Endodermal cell (in vitro differentiated cells): ENCODE results near the gene FGA. TPM values are rescaled to one million over a fixed set of nuclear protein-coding genes. Genes with fewer than 3 reads are reported as not detected.

Experiments used
- DNase-seq: peaks from one replicate; pipeline ENCODE4 v3.0.0-alpha.2; 2017
- H3K27ac ChIP-seq: 2 replicates; pipeline ENCODE4 v1.5.1; 2013; ENCODE audit warnings: mild to moderate bottlenecking, low read depth, low read length, moderate library complexity
- H3K27me3 ChIP-seq: 2 replicates; pipeline ENCODE4 v1.6.1; 2013; ENCODE audit warnings: mild to moderate bottlenecking, low read length, moderate library complexity; ENCODE audit not compliant: insufficient read depth, control insufficient read depth, poor library complexity, severe bottlenecking
- H3K36me3 ChIP-seq: 2 replicates; pipeline ENCODE4 v1.7.0; 2013; ENCODE audit warnings: mild to moderate bottlenecking, low read length, moderate library complexity; ENCODE audit not compliant: control insufficient read depth, insufficient read depth
- H3K4me1 ChIP-seq: one replicate; pipeline ENCODE4 v1.7.0; 2013; ENCODE audit warnings: low read length; ENCODE audit not compliant: control insufficient read depth, insufficient read depth
- H3K4me3 ChIP-seq: 2 replicates; pipeline ENCODE4 v1.5.1; 2013; ENCODE audit warnings: mild to moderate bottlenecking, low read length, moderate library complexity
- H3K9ac ChIP-seq: 2 replicates; pipeline ENCODE4 v1.6.1; 2013; ENCODE audit warnings: mild to moderate bottlenecking, low read length, moderate library complexity; ENCODE audit not compliant: poor library complexity, severe bottlenecking; ENCODE audit errors: extremely low read depth
- H3K9me3 ChIP-seq: 2 replicates; pipeline ENCODE4 v1.6.1; 2013; ENCODE audit warnings: mild to moderate bottlenecking, low read length, moderate library complexity; ENCODE audit not compliant: control insufficient read depth
- H3K27ac Mint-ChIP-seq: 2 replicates; pipeline ENCODE4 v1.8.0; 2020; ENCODE audit warnings: mixed read lengths
- H3K27me3 Mint-ChIP-seq: 2 replicates; pipeline ENCODE4 v1.8.0; 2021; ENCODE audit warnings: mild to moderate bottlenecking, mixed read lengths; ENCODE audit not compliant: insufficient read depth
- H3K36me3 Mint-ChIP-seq: 2 replicates; pipeline ENCODE4 v1.8.0; 2020; ENCODE audit warnings: low read depth, mixed read lengths
- H3K4me1 Mint-ChIP-seq: 2 replicates; pipeline ENCODE4 v1.8.0; 2020; ENCODE audit warnings: mixed read lengths
- H3K4me3 Mint-ChIP-seq: 2 replicates; pipeline ENCODE4 v1.8.0; 2020; ENCODE audit warnings: mild to moderate bottlenecking, moderate library complexity, mixed read lengths
- H3K9me3 Mint-ChIP-seq: 2 replicates; pipeline ENCODE4 v1.8.0; 2020; ENCODE audit warnings: mild to moderate bottlenecking, mixed read lengths
- CTCF ChIP-seq: fragments of 200-600 bp; sonication (generic); conservative IDR thresholded peaks from 2 replicates; pipeline ENCODE4 v1.5.0; 2021; ENCODE audit warnings: antibody characterized with exemption, mild to moderate bottlenecking
- WGBS, 2 experiments: methylation state at CpG; one replicate each; pipeline versions ENCODE4 v1.1.5 to v1.1.7; 2013; ENCODE audit warnings: missing lambda C conversion rate in 2 of 2, mixed read lengths in 1 of 2; ENCODE audit not compliant: insufficient coverage in 1 of 2, insufficient read length in 1 of 2; 5-methylcytosine and 5-hydroxymethylcytosine counted together
- total RNA-seq, 2 donors: library from RNA; stranded (reverse); fragmentation: NEBNext Ultra II Directional in 1 of 2; extraction: Animal tissue kit (Norgen Biotek cat#: 25700) in 1 of 2; gene quantifications; 2 replicates in 1 of 2; 3 replicates in 1 of 2; pipeline ENCODE4 v1.2.1, GENCODE V29; 2021

Gene FGA
- total RNA-seq, 2 donors from 2014 or later, result 3.1 to 3.7 TPM

DNA sequence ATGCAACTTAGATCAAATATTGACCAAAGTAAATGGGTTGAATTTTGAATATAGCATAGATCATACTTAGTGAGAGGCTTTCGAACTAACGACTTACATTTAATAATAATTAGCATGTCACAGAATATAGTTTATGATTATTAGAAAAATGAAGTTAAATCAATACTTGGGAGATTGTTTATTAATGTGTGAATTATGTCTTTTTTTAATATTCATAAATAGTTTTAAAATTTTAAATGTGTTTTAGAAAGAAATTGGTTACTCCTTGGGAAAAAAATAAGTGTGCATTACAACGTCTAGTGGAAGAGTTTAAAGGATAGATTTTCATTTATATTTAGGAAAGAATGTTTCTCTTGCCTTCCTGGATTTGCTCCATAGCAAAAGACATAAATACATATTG lies 7.3 kb downstream of the FGA start:
- no peaks in the 10 kb centered on the region for H3K36me3 Mint-ChIP-seq
- H3K4me3 Mint-ChIP-seq, result no peak overlapping the region
- WGBS, 2 experiments, result 77% methylated on average over 3 of the region's 3 CpGs; no CpG with 5 or more reads in 1 of the 2 experiments
- H3K4me1 Mint-ChIP-seq, result peaks cover 11% of the 10 kb centered on the region
- no peaks in the 10 kb centered on the region for H3K27me3 Mint-ChIP-seq
- H3K4me3 ChIP-seq, result no peak overlapping the region
- no peak for DNase-seq
- no peak overlapping the region for H3K9ac ChIP-seq
- H3K27ac ChIP-seq, result no peak overlapping the region
- H3K27me3 ChIP-seq, result no peaks in the 10 kb centered on the region
- TF ChIP-seq CTCF, result no peak
- H3K36me3 ChIP-seq, result no peaks in the 10 kb centered on the region
- peaks cover 3% of the 10 kb centered on the region for H3K4me1 ChIP-seq
- no peaks in the 10 kb centered on the region for H3K9me3 Mint-ChIP-seq
- H3K27ac Mint-ChIP-seq, result no peak overlapping the region
- H3K9me3 ChIP-seq, result no peaks in the 10 kb centered on the region

- H3K27me3 Mint-ChIP-seq, result no peaks in the 10 kb centered on the region
- Histone ChIP-seq H3K36me3 (no peaks in the 10 kb centered on the region), H3K9me3 (no peaks in the 10 kb centered on the region), H3K4me1 (peaks cover 3% of the 10 kb centered on the region), H3K4me3 (no peak overlapping the region), H3K9ac (no peak overlapping the region), H3K27me3 (no peaks in the 10 kb centered on the region), H3K27ac (no peak overlapping the region)
- H3K27ac Mint-ChIP-seq, result no peak overlapping the region
- TF ChIP-seq CTCF, result no peak
- no peak overlapping the region for H3K4me3 Mint-ChIP-seq
- peaks cover 14% of the 10 kb centered on the region for H3K4me1 Mint-ChIP-seq
- no peaks in the 10 kb centered on the region for H3K36me3 Mint-ChIP-seq
- 63 to 78% methylated on average over 1 to 2 of the region's 2 CpGs for WGBS, 2 experiments
- DNase-seq, result no peak
- H3K9me3 Mint-ChIP-seq, result no peaks in the 10 kb centered on the region
Measured at GRCh38 chr4:154582723-154583122, 7.8 kb downstream of the FGA start.

- Histone ChIP-seq H3K36me3 (no peaks in the 10 kb centered on the region), H3K9me3 (no peaks in the 10 kb centered on the region), H3K27ac (no peak overlapping the region), H3K9ac (no peak overlapping the region), H3K4me3 (no peak overlapping the region), H3K4me1 (peaks cover 3% of the 10 kb centered on the region), H3K27me3 (no peaks in the 10 kb centered on the region)
- no peak for DNase-seq
- H3K27ac Mint-ChIP-seq, result no peak overlapping the region
- no peaks in the 10 kb centered on the region for H3K27me3 Mint-ChIP-seq
- H3K9me3 Mint-ChIP-seq, result no peaks in the 10 kb centered on the region
- TF ChIP-seq CTCF, result no peak
- no peaks in the 10 kb centered on the region for H3K36me3 Mint-ChIP-seq
- no peak overlapping the region for H3K4me3 Mint-ChIP-seq
- peaks cover 14% of the 10 kb centered on the region for H3K4me1 Mint-ChIP-seq
Measured at GRCh38 chr4:154579927-154580326, 10.6 kb downstream of the FGA start.
